GM12875 (cell line): ENCODE measurements around the gene TAGLN2.
"Not testable (repeated sequence)": the region's sequence is repeated elsewhere in the genome, so short reads cannot be mapped to it uniquely, and the experiment has no call there.

Source experiments
- H3K4me3 ChIP-seq: one replicate; pipeline ENCODE4 v1.5.1; 2011; ENCODE audit warnings: low read depth, low read length, control low read depth
- CTCF ChIP-seq: IDR thresholded peaks from 2 replicates; pipeline ENCODE4 v1.5.1; 2011; ENCODE audit warnings: low read depth, mild to moderate bottlenecking, control low read depth, inconsistent platforms, low read length, moderate library complexity, borderline replicate concordance; ENCODE audit not compliant: insufficient read depth

Gene TAGLN2

GRCh38 chr1:159915571-159916241, 9.6 kb downstream of the TAGLN2 start:
- H3K4me3 ChIP-seq, result no peak overlapping the region
- TF ChIP-seq CTCF, result no peak

- no peak for TF ChIP-seq CTCF
- no peak overlapping the region for H3K4me3 ChIP-seq
These were observed 10.9 kb downstream of the TAGLN2 start for GRCh38 chr1:159914252-159915018.

GRCh38 chr1:159913451-159914192, 11.7 kb downstream of the TAGLN2 start:
- no peak overlapping the region for H3K4me3 ChIP-seq
- TF ChIP-seq CTCF, result no peak

GRCh38 chr1:159911326-159912070, 13.8 kb downstream of the TAGLN2 start:
- TF ChIP-seq CTCF, result no peak

GRCh38 chr1:159908031-159908940, 17.0 kb downstream of the TAGLN2 start:
- H3K4me3 ChIP-seq, result no peak overlapping the region
- TF ChIP-seq CTCF, result no peak

More at GRCh38 chr1:159911326-159912070, 13.8 kb downstream of the TAGLN2 start:
- no peak overlapping the region for H3K4me3 ChIP-seq

- no peak overlapping the region for H3K4me3 ChIP-seq
- no peak for TF ChIP-seq CTCF
These were observed 18.3 kb downstream of the TAGLN2 start for GRCh38 chr1:159906960-159907359.

GRCh38 chr1:159904036-159904435, 21.3 kb downstream of the TAGLN2 start:
- H3K4me3 ChIP-seq, result not testable (repeated sequence)
